Nephron (organoid): Measurements from ENCODE around the gene RGSL1.
"Not testable (repeated sequence)": the region's sequence is repeated elsewhere in the genome, so short reads cannot be mapped to it uniquely, and the experiment has no call there.

Experiments
- H3K27ac Mint-ChIP-seq, 3 experiments: 2 replicates each; pipeline ENCODE4 v1.8.0; 2020; ENCODE audit warnings: mixed read lengths in 3 of 3, mild to moderate bottlenecking in 2 of 3, moderate library complexity in 1 of 3
- H3K27me3 Mint-ChIP-seq: 2 replicates; pipeline ENCODE4 v1.8.0; 2021; ENCODE audit warnings: low read depth, mild to moderate bottlenecking, moderate library complexity, mixed read lengths
- H3K36me3 Mint-ChIP-seq: 2 replicates; pipeline ENCODE4 v1.8.0; 2020; ENCODE audit warnings: low read depth, mixed read lengths
- H3K4me1 Mint-ChIP-seq: 2 replicates; pipeline ENCODE4 v1.8.0; 2020; ENCODE audit warnings: mixed read lengths
- H3K4me3 Mint-ChIP-seq, 3 experiments: 2 replicates each; pipeline ENCODE4 v1.8.0; 2020; ENCODE audit warnings: mild to moderate bottlenecking in 3 of 3, mixed read lengths in 3 of 3, moderate library complexity in 2 of 3
- H3K9me3 Mint-ChIP-seq: 2 replicates; pipeline ENCODE4 v1.8.0; 2020; ENCODE audit warnings: mixed read lengths
- CTCF ChIP-seq, 3 experiments: fragments of 200-600 bp; sonication (generic); IDR thresholded peaks; one replicate each; pipeline ENCODE4 v1.5.0; 2021; ENCODE audit warnings: antibody characterized with exemption in 3 of 3; ENCODE audit not compliant: unreplicated experiment in 3 of 3

RGSL1 gene

GRCh38 chr1:182525342-182525741, 75.4 kb downstream of the RGSL1 start:
- Mint-ChIP-seq H3K4me1 (no peaks in the 10 kb centered on the region), H3K27ac (no peak overlapping the region), H3K4me3 (no peak overlapping the region), H3K27me3 (no peaks in the 10 kb centered on the region), H3K9me3 (peaks cover 29% of the 10 kb centered on the region), H3K36me3 (no peaks in the 10 kb centered on the region)
- no peak for TF ChIP-seq CTCF (IDR thresholded peaks at IDR 0.05; ENCODE audit: unreplicated experiment in 3 of 3)

GRCh38 chr1:182527680-182528079, 77.7 kb downstream of the RGSL1 start:
- no peaks in the 10 kb centered on the region for H3K4me1 Mint-ChIP-seq
- H3K27ac Mint-ChIP-seq, result no peak overlapping the region
- TF ChIP-seq CTCF (IDR thresholded peaks at IDR 0.05; ENCODE audit: unreplicated experiment in 3 of 3), result no peak
- peaks cover 32% of the 10 kb centered on the region for H3K9me3 Mint-ChIP-seq
- H3K27me3 Mint-ChIP-seq, result no peaks in the 10 kb centered on the region
- H3K36me3 Mint-ChIP-seq, result no peaks in the 10 kb centered on the region
- H3K4me3 Mint-ChIP-seq, result no peak overlapping the region

GRCh38 chr1:182528206-182528605, 78.3 kb downstream of the RGSL1 start:
- H3K27ac Mint-ChIP-seq, H3K27me3 Mint-ChIP-seq, H3K4me1 Mint-ChIP-seq, H3K4me3 Mint-ChIP-seq, H3K36me3 Mint-ChIP-seq: not testable (repeated sequence)
- H3K9me3 Mint-ChIP-seq, result peaks cover 32% of the 10 kb centered on the region

- Mint-ChIP-seq H3K9me3 (peaks cover 3% of the 10 kb centered on the region), H3K36me3 (no peaks in the 10 kb centered on the region), H3K27me3 (no peaks in the 10 kb centered on the region), H3K4me1 (no peaks in the 10 kb centered on the region), H3K27ac (no peak overlapping the region), H3K4me3 (no peak overlapping the region)
- TF ChIP-seq CTCF (IDR thresholded peaks at IDR 0.05; ENCODE audit: unreplicated experiment in 3 of 3), result no peak
These were observed 84.0 kb downstream of the RGSL1 start for GRCh38 chr1:182533896-182534295.

- TF ChIP-seq CTCF (IDR thresholded peaks at IDR 0.05; ENCODE audit: unreplicated experiment in 3 of 3), result no peak
These were observed 99.4 kb downstream of the RGSL1 start for GRCh38 chr1:182549346-182549745.

GRCh38 chr1:182549811-182550210, 99.9 kb downstream of the RGSL1 start:
- H3K4me3 Mint-ChIP-seq, result no peak overlapping the region
- H3K36me3 Mint-ChIP-seq, result no peaks in the 10 kb centered on the region
- H3K27ac Mint-ChIP-seq, result no peak overlapping the region
- TF ChIP-seq CTCF (IDR thresholded peaks at IDR 0.05; ENCODE audit: unreplicated experiment in 3 of 3), result no peak
- no peaks in the 10 kb centered on the region for H3K4me1 Mint-ChIP-seq
- no peaks in the 10 kb centered on the region for H3K27me3 Mint-ChIP-seq
- H3K9me3 Mint-ChIP-seq, result peaks cover 3% of the 10 kb centered on the region

More at GRCh38 chr1:182549346-182549745, 99.4 kb downstream of the RGSL1 start:
- no peak overlapping the region for H3K4me3 Mint-ChIP-seq
- H3K27ac Mint-ChIP-seq, result no peak overlapping the region
- no peaks in the 10 kb centered on the region for H3K4me1 Mint-ChIP-seq
- no peaks in the 10 kb centered on the region for H3K27me3 Mint-ChIP-seq
- H3K36me3 Mint-ChIP-seq, result no peaks in the 10 kb centered on the region
- H3K9me3 Mint-ChIP-seq, result peaks cover 3% of the 10 kb centered on the region
